HL-60/S4 treated with phorbol 12-myristate 13-acetate at 8.2 ng/mL for 4 days and 3 days (cell line): ENCODE measurements around the gene UBA6.
"Not testable (repeated sequence)": the region's sequence is repeated elsewhere in the genome, so short reads cannot be mapped to it uniquely, and the experiment has no call there.

ENCODE experiments used
- in situ Hi-C: fragments of 300-500 bp; cut with MboI; formaldehyde crosslinking; loops from 2 replicates; pipeline ENCODE4 v1.15.0; 2022; ENCODE audit warnings: low sequenced_read_pairs

UBA6 gene

GRCh38 chr4:67714248-67714583 lies 13.3 kb upstream of the UBA6 start:
- in situ Hi-C loops: no loop called here

GRCh38 chr4:67713529-67714247 lies 12.7 kb upstream of the UBA6 start:
- in situ Hi-C loops: no loop called here

- in situ Hi-C loops: no loop called here
Measured at GRCh38 chr4:67712650-67713528, 11.9 kb upstream of the UBA6 start.

GRCh38 chr4:67712000-67712625 lies 11.2 kb upstream of the UBA6 start:
- in situ Hi-C loops: no loop called here

- in situ Hi-C loops: not testable (repeated sequence)
Measured at GRCh38 chr4:67706682-67707081, 5.7 kb upstream of the UBA6 start.

GRCh38 chr4:67704843-67705242 lies 3.9 kb upstream of the UBA6 start:
- in situ Hi-C loops: no loop called here

GRCh38 chr4:67702166-67702565 lies 1.2 kb upstream of the UBA6 start:
- in situ Hi-C loops: no loop called here

GRCh38 chr4:67701517-67701850 lies 529 bp upstream of the UBA6 start:
- in situ Hi-C loops: no loop called here

- in situ Hi-C loops: no loop called here
Measured at GRCh38 chr4:67700116-67700737, 728 bp downstream of the UBA6 start.

- in situ Hi-C loops: no loop called here
Measured at GRCh38 chr4:67699603-67700002, 1.4 kb downstream of the UBA6 start.

- in situ Hi-C loops: no loop called here
Measured at GRCh38 chr4:67697860-67698687, 2.9 kb downstream of the UBA6 start.

GRCh38 chr4:67696061-67696460 lies 4.9 kb downstream of the UBA6 start:
- in situ Hi-C loops: no loop called here

GRCh38 chr4:67694662-67695061 lies 6.3 kb downstream of the UBA6 start:
- in situ Hi-C loops: no loop called here

GRCh38 chr4:67691328-67691727 lies 9.6 kb downstream of the UBA6 start:
- in situ Hi-C loops: no loop called here

- in situ Hi-C loops: no loop called here
Measured at GRCh38 chr4:67687636-67688035, 13.3 kb downstream of the UBA6 start.

GRCh38 chr4:67685532-67685859 lies 15.5 kb downstream of the UBA6 start:
- in situ Hi-C loops: no loop called here

GRCh38 chr4:67684839-67685531 lies 16.0 kb downstream of the UBA6 start:
- in situ Hi-C loops: no loop called here

GRCh38 chr4:67682266-67682665 lies 18.7 kb downstream of the UBA6 start:
- in situ Hi-C loops: no loop called here

GRCh38 chr4:67680581-67681222 lies 20.3 kb downstream of the UBA6 start:
- in situ Hi-C loops: no loop called here

GRCh38 chr4:67678612-67679011 lies 22.3 kb downstream of the UBA6 start:
- in situ Hi-C loops: no loop called here
